ENCODE data around the gene HMX2.

- TF ChIP-seq, protein P1, sequence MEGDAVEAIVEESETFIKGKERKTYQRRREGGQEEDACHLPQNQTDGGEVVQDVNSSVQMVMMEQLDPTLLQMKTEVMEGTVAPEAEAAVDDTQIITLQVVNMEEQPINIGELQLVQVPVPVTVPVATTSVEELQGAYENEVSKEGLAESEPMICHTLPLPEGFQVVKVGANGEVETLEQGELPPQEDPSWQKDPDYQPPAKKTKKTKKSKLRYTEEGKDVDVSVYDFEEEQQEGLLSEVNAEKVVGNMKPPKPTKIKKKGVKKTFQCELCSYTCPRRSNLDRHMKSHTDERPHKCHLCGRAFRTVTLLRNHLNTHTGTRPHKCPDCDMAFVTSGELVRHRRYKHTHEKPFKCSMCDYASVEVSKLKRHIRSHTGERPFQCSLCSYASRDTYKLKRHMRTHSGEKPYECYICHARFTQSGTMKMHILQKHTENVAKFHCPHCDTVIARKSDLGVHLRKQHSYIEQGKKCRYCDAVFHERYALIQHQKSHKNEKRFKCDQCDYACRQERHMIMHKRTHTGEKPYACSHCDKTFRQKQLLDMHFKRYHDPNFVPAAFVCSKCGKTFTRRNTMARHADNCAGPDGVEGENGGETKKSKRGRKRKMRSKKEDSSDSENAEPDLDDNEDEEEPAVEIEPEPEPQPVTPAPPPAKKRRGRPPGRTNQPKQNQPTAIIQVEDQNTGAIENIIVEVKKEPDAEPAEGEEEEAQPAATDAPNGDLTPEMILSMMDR (conservative IDR thresholded peaks at IDR 0.05; ENCODE audit: low read depth, low read length): no peak
- no peak for TF ChIP-seq EZH2 (IDR thresholded peaks at IDR 0.05; ENCODE audit: low read length, unreplicated experiment)
Observed at GRCh38 chr10:123102673-123103072, 45.3 kb upstream of the HMX2 start.
